Left renal pelvis (tissue), 4 donors: ENCODE results near the gene OMA1. TPM values are rescaled to one million over a fixed set of nuclear protein-coding genes. Genes with fewer than 3 reads are reported as not detected.
"Not testable (repeated sequence)": the region's sequence is repeated elsewhere in the genome, so short reads cannot be mapped to it uniquely, and the experiment has no call there.

Source experiments
- DNase-seq, 4 donors: peaks; one replicate each; pipeline ENCODE4 v3.0.0-alpha.2; 2013; ENCODE audit warnings: low read depth in 4 of 4, low spot score in 3 of 4
- polyA plus RNA-seq, 4 donors: library from polyadenylated mRNA; unstranded; fragments of 120-200 nt; gene quantifications; one replicate each; pipeline ENCODE4 v1.2.1, GENCODE V29; 2013; ENCODE audit not compliant: insufficient read length in 4 of 4

The OMA1 gene
- polyA plus RNA-seq, 4 donors: 15.6 to 38.7 (median 35.7) TPM

GRCh38 chr1:58574816-58575215, 28.3 kb upstream of the OMA1 start:
- no peak for DNase-seq

DNA sequence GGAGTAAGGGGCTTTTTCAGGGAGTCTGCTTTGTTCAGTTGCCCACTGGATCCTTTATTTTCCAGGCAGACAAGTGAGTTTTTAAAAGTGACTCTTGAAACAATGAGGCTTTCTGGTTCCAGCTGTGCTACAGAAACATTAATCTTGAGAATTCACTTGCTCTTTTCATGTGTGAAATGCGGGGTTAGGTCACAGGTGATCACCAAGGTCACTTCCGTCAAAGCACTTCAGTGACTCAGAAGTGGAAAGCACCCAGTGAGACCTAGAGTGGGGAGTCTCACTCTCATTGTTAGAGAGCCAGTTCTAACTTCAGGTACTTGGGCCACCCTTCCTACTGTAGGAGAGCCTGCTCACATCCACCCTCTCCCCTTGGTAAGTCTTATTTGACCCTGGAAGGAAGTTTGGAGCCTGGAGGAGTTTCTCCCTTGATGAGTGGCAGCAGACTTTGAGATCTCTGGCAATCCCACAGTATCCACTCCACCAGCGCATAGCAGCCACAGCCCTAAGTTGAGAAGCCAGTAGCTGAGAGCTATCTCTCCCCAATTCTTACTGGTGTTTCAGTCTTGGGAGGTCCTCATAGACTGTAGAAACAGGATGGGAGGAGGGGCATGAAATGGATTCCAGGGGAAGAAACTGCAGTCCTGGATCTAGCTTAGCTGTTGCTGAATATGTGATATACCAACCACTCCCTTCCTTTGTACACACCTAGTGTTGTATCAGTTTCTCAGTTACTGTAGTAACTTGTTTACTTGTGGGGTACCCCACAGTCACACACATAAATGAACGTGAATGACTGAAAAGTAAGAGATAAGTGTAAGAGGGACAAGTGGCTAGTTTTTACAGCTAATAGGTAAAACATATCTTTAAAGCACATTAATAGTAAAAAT, 27.4 kb upstream of the OMA1 start:
- DNase-seq: no peak

DNA sequence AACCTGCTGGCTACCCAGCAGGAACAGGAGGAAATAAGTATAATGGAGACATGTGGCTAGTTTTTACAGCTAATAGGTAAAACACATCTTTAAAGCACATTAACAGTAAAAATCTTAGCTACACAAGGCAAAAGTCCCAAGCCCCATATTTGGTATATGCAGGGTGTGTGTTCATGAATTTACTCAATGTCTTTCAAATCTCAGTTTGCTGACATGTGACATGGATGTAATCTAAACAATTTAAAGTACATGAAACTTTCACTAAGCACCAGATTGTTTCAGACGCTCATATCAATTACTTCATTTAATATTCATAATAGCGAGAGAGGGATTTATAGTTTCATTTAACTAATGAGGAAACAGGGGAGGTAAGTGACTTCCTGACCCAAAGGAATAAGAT, 26.6 kb upstream of the OMA1 start:
- DNase-seq: no peak

DNA sequence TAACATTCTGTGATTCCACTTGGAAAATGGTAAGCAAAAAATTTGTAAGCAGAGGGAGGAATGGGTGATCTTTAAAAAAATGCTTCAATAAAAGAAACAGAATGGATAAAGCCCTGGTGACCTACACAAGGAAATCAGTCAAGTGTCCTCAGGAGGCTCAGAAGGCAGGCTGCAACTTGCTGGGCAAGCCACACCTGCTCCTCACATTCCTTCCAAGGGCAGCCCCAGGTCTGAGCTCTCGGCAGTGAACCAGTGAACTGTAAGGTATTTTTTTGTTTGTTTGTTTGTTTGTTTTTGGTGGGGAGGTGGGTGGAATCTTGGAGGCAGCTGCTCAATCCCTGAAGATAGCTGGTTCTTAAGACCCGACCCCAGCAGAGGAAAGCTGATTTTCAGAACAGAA, 26.2 kb upstream of the OMA1 start:
- no peak for DNase-seq

GRCh38 chr1:58571616-58572015, 25.1 kb upstream of the OMA1 start:
- no peak for DNase-seq

DNA sequence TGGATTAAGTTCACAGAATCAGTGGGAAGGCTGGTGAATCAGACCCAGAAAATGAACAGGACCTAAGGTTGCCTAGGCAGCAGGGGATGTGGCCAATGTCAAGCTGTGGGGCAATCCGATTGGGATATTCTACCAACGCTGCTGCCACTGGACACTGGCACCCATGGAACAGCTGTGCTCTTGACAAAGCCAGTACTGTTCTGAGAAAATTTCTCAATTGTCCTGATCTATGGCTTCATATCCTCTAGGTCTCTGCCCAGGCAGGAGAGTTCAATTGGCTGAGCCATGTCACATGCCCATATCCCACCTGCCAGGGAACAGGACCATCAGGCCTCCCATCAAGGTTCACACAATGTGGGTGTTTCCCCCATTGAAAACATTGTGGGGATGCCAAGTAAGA, 24.3 kb upstream of the OMA1 start:
- DNase-seq: no peak

- no peak for DNase-seq
Observed at GRCh38 chr1:58570094-58570493, 23.6 kb upstream of the OMA1 start.

GRCh38 chr1:58568911-58569310, 22.4 kb upstream of the OMA1 start:
- DNase-seq: no peak

DNA sequence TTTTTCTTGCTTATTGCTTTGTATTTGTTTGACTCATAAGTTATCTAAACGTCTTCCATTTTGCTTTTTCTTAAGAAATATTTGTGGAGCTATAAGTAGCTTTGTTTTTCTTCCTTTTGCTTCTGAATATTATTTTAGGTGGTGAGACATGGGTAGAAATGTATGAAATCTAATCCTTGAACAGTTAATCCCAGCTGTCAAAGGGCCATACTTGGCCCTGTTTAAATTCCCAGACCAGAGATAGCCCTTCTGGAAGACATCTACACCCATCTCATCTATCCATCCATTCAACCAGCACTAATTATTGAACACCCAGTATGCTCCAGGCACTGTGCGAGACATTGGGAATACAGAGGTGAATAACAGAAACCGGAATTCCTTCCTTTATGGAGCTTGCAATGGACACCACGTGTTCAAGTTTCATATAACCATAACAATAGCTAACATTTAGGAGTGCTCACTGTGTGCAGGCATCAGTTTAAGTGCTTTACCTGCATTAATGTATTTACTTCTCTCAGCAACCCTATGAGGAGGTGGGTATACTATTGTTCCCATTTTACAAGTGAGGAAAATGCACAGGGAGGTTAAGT, 21.8 kb upstream of the OMA1 start:
- no peak for DNase-seq

- DNase-seq: no peak
Observed at GRCh38 chr1:58566339-58566738, 19.8 kb upstream of the OMA1 start.

GRCh38 chr1:58563715-58564114, 17.2 kb upstream of the OMA1 start:
- DNase-seq: not testable (repeated sequence)

- DNase-seq: no peak
Observed at GRCh38 chr1:58561633-58562032, 15.1 kb upstream of the OMA1 start.

DNA sequence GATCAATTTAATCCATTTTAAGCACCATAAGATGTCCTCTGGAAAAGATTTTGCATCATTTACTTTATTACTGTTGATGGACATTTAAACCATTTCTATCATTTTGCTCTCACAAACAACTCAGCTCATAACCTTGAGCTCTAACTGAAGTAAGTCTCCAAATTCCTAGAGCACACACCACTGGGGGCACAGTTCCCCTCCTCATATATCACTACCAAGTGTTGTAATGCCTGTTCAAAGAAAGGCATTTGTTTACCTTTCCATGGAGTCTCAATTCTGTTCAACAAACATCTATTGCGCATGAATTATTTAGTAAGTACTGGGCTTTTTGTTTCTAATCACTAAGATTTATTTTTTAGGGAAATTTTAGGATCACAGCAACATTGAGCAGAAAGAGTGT, 8.9 kb upstream of the OMA1 start:
- no peak for DNase-seq

DNA sequence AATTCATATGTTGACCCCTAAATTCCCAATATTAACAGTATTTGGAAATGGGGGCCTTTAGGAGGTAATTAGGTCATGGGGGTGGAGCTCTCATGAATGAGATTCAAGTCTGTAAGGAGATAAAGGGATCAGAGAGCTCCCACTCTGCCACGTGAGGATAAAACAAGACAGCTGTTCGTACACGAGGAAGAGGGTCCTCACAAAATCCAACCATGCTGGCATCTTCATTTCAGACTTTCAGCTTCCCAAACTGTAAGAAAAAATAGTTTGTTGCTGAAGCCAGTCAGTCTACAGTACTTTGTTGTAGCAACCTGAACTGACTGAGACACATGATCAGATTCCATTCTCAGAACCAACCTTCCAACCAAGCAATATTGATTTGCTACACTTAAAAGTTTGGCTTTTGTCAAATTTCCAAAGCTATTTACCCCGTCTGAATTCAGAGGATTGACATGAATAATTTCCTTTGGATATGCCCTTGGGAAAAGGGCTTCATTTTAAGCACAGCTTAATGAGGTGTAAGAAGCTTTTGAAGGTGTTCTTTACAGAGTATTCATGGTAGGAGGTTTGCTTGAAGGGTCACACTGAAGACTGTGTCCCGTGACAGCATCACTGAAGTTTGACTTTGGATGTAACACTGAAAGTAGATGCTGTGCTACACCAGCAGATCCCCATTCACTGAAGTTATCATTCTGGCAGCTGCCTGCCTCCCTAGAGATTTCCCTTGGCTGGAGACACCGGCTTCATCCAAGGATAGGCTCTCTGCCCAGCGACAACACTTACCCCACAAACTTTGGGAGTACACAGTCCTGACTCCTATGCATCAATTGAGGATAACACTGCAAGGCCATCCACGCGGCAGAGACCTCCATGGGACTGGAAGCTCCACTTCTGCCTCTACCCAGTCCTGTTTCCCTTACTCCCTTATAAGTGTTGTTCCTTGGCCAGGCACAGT, 4.9 kb upstream of the OMA1 start:
- no peak for DNase-seq

GRCh38 chr1:58549291-58549690, 2.8 kb upstream of the OMA1 start:
- DNase-seq: not testable (repeated sequence)

GRCh38 chr1:58548371-58548770, 1.8 kb upstream of the OMA1 start:
- no peak for DNase-seq

- peak in 3 of 4 donors; percentile 46 to 63 (median 48) for DNase-seq
Observed at GRCh38 chr1:58545591-58546519, 671 bp downstream of the OMA1 start.

GRCh38 chr1:58543260-58543659, 3.3 kb downstream of the OMA1 start:
- no peak for DNase-seq

- no peak for DNase-seq
Observed at GRCh38 chr1:58539553-58539952, 7.0 kb downstream of the OMA1 start.

GRCh38 chr1:58538821-58539220, 7.7 kb downstream of the OMA1 start:
- no peak for DNase-seq
